GM21619 (cell line): ENCODE measurements around the gene UGT2B10.

Experiments used
- ATAC-seq: cut with Tn5 transposase; IDR thresholded peaks from one replicate; pipeline ENCODE4 v1.9.1; 2021; ENCODE audit not compliant: unreplicated experiment

UGT2B10 gene

GRCh38 chr4:68869274-68869773 lies 53.5 kb downstream of the UGT2B10 start:
- no peak for ATAC-seq

DNA sequence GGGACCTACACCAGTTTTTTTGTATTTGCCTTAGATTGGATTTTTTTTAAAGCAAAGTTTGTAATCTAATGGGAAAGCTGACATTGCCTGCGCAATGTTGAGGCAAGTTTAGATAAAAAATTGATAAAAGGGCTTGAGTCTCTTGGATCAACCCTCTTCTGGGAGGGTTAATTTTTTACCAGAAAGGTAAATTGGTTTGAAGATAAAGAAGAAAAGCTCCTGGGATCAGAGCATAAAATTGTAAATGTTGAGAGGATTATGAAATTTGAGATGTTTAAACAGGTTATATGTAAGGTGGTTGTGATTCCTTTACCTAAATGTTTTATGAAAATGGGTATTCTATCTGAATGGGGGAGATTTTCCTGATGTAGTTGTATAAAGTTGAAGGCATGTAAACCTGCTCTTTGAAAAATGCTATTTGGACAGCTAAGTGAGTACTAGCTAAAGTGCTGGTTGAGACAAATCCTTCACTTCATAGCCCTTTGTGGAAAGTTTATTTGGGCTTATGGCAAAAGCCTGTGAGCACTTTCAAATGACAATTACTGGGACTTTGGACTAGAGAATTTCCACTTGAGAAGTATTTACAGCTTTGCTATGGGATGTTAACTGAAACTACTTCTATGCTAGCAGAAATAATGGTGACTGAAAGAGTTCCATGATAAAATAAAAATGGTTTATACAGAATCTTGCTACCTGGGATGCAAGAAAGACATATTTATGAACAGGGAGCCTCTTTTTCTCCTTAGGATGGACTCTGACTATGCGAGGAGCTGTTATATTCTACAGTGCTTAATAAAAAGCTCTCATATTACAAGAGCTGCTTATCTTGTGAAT lies 56.2 kb downstream of the UGT2B10 start:
- no peak for ATAC-seq

GRCh38 chr4:68872643-68873502 lies 57.1 kb downstream of the UGT2B10 start:
- no peak for ATAC-seq

GRCh38 chr4:68874507-68874906 lies 58.7 kb downstream of the UGT2B10 start:
- no peak for ATAC-seq

- ATAC-seq, result no peak
These were observed 61.8 kb downstream of the UGT2B10 start for GRCh38 chr4:68877555-68877954.

DNA sequence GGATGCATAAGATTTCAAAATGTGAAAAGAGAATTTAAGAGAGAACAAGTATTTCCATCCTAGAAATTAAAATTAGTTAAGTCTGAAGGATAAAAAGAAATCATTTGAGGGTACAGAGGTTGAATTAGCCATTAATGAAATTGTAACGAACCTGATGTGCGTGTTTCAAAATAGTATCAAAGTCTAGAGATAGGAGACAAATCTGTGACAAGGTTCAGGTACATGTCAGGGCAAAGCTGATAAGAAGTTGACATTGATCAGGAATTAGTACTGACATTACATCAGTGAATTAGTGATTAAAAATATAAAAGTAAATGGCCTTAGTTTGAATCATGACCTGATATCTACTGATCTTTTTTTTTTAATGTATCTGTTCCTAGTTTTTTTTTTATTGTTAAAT lies 62.3 kb downstream of the UGT2B10 start:
- no peak for ATAC-seq
